Inflammatory macrophage treated with lipopolysaccharide for 1 hour (primary cell): ENCODE results near the gene IL18.
"Not testable (repeated sequence)": the region's sequence is repeated elsewhere in the genome, so short reads cannot be mapped to it uniquely, and the experiment has no call there.

Experiments
- DNase-seq, 2 donors: peaks; one replicate each; pipeline ENCODE4 v3.0.0-alpha.2; 2020 to 2022

IL18 gene

GRCh38 chr11:112167145-112167544, 3.3 kb upstream of the IL18 start, which contains the start of gene TEX12:
TEX12 (plus strand) TSS chr11:112167372; CDS start chr11:112169269, 1,897 bp downstream.
- no peak for DNase-seq

- DNase-seq, result peak; percentile 65 to 84
Measured at GRCh38 chr11:112166562-112166961, 2.7 kb upstream of the IL18 start.

- no peak for DNase-seq
Measured at GRCh38 chr11:112165049-112165448, 1.2 kb upstream of the IL18 start.

- DNase-seq, result no peak
Measured at GRCh38 chr11:112162761-112163546, 940 bp downstream of the IL18 start.

DNA sequence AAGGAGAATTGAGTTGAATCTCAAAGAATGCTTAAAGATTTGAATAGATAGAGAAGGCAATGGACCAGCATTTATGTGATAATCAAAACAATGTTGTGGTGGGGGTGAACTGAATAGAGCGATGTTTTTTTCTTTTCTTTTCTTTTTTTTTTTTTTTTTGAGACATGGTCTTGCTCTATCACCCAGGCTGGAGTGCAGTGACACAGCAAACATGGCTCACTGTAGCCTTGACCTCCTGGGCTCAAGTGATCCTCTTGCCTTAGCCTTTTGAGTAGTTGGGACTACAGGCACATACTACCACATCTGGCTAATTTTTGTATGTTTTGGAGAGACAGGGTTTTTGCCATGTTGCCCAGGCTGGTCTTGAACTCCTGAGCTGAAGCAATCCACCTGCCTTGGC, 1.7 kb downstream of the IL18 start:
- DNase-seq, result not testable (repeated sequence)

GRCh38 chr11:112161012-112161411, 2.9 kb downstream of the IL18 start:
- DNase-seq, result peak; percentile 41 to 54

DNA sequence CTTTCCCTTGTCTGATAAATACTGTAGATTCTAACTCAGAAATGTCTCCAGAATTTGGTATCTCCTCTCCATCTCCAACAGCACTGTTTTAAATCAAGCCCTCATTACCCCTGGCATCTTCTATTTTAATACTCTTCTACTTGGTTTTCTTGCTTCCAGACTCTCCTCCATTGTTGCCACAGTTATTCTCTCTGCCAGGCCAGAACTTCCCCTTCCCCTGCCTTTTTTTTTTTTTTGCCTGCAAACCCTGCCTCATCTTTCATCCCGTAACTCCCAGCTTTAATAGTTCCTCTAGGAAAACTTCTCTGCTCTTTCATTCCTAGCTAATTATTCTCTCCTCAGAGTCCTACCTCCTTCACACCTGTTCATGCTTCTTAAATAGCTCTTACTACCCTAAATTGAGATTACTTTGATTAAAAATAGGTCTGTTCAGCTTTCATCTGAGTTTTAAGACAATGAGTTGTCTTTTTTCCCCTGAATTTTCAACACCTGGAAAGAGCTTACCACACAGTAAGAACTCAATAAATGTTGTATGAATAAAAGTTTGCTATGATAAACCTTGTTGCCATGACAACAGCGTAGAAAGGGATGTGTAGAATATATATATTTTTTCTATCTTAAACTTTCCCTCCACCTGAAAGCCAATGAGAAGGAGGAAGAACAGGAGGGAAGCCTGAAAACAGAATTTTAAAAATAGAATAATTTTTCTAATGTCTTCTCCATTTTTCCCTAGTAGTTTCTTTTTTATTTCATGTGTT, 3.6 kb downstream of the IL18 start:
- DNase-seq, result peak in 1 of 2 donors; percentile 31

- DNase-seq, result peak; percentile 78 to 84
Measured at GRCh38 chr11:112159098-112160065, 4.5 kb downstream of the IL18 start.

DNA sequence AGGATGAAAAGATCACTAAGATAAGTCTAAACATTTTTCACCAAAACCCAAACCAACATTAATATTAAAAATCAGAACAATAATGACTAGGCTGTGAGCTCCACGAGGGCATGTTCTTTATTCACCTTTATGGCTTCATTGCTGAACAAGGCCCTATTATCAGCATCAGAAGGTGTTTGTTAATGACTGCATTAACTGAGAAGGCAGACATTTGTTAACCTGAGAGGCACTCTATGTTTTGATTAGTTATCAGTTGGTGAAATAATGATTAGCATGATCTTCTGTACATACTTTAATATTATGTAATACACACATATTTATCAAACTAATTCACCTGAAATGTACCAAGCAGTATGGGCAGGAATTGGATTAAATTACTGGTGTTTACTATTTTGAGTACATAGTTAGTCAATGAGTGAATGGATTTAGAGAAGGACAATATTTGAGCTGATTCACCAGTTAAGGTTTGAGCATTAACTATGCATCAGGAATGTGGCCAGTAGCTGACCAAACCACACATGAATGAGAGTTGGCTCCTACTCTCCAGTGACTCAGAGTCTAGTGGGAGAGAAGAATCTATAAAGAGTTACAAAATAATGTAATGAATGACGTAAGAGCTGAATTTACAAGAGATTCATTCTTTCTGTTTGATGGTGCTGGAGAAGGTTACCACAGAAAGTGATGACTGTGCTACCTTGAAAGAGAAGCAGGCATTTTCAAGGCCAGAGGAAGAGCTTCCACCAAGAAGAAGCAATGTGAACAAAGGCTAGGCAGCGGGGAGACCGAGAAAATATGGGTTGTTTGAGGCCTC, 6.7 kb downstream of the IL18 start:
- peak; percentile 96 to 99 for DNase-seq

DNA sequence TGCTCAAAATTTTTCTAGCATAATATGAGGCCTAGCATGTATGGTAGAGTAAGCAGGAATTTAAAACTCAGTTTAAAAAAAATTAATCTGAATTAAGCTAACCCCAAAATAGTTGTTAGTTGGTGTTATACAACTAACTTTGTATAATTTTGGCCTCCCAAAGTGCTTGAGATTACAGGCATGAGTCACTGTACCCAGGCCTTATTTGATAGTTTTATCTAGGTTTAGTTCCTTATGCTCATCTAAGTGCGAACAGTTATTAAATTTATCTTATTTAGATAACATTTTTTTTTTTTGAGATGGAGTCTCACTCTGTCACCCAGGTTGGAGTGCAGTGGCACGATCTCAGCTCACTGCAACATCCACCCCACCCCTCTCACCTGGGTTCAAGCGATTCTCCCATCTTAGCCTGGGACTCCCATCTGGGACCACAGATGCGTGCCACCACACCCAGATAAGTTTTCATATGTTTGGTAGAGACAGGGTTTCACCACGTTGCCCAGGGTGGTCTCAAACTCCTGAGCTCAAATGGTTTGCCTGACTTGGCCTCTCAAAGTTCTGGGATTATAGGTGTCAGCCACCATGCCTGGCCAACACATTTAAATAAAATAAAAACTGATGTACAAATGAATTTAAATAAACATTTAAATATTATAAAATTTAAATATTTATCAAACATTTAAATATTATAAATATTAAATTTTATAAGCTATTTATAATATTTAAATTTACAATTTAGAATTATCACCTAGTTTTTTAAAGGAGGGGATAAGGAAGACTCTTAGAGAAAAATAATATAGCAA, 7.5 kb downstream of the IL18 start:
- DNase-seq, result no peak

GRCh38 chr11:112150517-112150916, 13.4 kb downstream of the IL18 start:
- DNase-seq, result no peak

DNA sequence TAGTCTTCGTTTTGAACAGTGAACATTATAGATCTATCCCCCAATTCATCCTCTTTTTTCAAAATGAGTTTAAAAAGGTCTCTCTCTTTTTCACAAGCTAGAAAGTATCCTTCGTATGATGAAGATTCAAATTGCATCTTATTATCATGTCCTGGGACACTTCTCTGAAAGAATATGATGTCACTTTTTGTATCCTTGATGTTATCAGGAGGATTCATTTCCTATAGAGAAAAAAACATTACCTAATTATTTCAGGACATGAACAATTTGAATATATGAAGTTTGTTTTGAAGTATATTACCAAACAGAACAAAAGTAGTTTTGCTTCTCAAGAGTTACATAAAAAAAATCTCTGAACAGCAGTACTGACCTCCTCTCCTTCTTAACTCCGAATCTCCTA, 20.3 kb downstream of the IL18 start:
- no peak for DNase-seq

- DNase-seq, result no peak
Measured at GRCh38 chr11:112134473-112134872, 29.4 kb downstream of the IL18 start.

DNA sequence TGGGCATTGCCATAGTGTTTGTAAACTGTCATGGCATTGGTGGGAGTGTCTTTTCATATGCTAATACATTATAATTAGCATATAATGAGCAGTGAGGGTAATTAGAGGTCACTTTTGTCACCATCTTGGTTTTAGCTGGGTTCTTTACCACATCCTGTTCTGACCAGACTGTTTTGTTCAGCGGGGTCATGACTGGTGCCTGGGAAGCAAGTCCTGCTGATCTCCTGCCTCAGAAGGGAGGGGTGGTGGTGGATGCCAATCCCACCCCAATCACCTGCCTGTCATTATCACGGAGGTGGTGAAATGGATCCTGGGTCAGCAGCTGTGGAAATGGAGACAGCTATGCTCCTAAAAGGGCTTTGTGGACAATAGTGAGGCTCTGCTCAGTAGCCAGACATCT, 31.2 kb downstream of the IL18 start:
- DNase-seq, result no peak

- peak; percentile 81 for DNase-seq
Measured at GRCh38 chr11:112129656-112130055, 34.2 kb downstream of the IL18 start.

GRCh38 chr11:112128483-112129121, 35.3 kb downstream of the IL18 start:
- DNase-seq, result no peak

DNA sequence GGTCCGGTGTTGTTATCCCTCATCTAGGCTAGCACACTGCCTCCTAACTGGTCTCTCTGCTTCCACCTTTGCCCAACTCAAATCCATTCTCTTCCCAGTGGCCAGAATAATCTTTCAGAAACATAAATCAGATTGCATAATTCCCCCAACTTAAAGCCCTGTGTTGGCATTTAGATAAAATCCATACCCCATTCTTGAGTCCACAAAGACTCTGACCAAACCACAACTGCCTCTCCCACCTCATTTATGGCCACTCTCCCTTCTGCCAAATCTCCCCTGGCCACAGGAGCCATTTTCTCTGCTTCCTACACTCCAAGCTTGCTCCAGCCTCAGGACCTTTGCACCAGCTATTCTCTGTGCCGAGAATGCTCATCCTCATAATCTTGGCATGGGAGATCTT, 36.8 kb downstream of the IL18 start:
- no peak for DNase-seq

DNA sequence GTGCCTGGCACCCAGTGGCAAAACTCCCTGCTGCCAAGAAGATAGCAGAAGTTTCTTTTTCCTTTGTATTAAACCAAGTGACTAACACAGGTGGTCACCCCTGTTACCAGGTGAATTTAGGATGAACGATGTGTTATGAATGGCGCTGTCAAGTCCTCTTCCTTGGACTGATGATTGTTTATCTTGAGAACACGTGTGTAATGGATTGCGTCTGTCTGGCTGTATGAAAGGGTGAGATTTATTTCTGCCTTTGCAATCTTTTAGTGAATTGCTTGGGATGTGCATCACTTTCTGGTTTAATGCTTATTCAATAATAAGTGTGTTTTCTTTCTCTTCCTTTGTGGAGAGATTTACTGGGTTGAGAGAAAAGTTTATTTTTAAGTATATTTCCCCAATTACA, 40.8 kb downstream of the IL18 start:
- DNase-seq, result no peak

DNA sequence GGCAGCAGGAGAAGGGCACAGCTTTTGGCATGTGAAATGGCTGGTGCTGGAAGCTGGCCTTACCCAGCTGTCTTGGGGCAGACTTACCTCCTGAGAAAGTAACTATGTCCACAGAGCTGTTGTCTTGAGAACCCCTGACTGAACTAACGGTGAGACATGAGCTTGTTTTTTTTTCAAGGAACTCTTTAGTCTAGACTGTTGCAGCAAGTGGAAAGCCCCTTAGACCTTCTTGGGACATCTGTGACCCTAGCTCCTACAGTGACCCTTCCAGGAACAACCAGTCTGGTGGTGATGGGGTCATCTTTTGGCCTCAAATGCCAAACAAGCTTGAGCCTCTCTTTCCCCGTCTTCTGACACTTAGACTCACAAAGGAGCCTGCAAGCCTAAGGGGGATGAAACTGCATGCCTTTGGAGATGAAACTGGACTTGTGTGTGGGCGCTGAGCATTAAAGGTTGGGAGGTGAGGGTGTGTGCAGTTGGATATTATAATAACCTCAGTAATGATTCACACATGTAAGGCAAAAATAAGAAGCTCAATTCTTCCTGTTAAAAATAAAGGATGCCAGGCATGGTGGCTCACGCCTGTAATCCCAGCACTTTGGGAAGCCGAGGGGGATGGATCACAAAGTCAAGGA, 41.8 kb downstream of the IL18 start:
- peak in 1 of 2 donors; percentile 87 for DNase-seq

- no peak for DNase-seq
Measured at GRCh38 chr11:112118176-112118575, 45.7 kb downstream of the IL18 start.
